Left cardiac atrium (tissue), 4 donors: Measurements from ENCODE around the gene KRTAP20-1. TPM values are rescaled to one million over a fixed set of nuclear protein-coding genes. Genes with fewer than 3 reads are reported as not detected.

Experiments
- ATAC-seq, 2 donors: fragments of 200-7000 bp; cut with Tn5 transposase; one replicate each; pipeline ENCODE4 v1.9.1; 2020; ENCODE audit warnings: mild to moderate bottlenecking in 2 of 2, moderate library complexity in 2 of 2
- DNase-seq: peaks from one replicate; pipeline ENCODE4 v3.0.0-alpha.2; 2020
- intact Hi-C, 2 donors: fragments of 100-400 bp; cut with DNase I; formaldehyde crosslinking; loops; one replicate each; pipeline versions ENCODE4 v1.14.1 to v1.15.1; 2022 to 2023
- total RNA-seq, 2 donors: library from RNA; stranded (reverse); fragmentation: NEBNext Ultra II Directional; extraction: Animal tissue kit (Norgen Biotek cat#: 25700); gene quantifications; one replicate each; pipeline ENCODE4 v1.2.1, GENCODE V29; 2021
- donor health status: DM: no; HTN: yes; CAD: no.
- donor health status: DM: no; HTN: yes; CAD: no; lungs with severe emphysema.
- donor health status: DM: yes; HTN: yes; CAD: no.
- donor health status: Dilated cardiomyopathy.

Gene KRTAP20-1
- total RNA-seq, 2 donors from 2014 or later = not detected

DNA sequence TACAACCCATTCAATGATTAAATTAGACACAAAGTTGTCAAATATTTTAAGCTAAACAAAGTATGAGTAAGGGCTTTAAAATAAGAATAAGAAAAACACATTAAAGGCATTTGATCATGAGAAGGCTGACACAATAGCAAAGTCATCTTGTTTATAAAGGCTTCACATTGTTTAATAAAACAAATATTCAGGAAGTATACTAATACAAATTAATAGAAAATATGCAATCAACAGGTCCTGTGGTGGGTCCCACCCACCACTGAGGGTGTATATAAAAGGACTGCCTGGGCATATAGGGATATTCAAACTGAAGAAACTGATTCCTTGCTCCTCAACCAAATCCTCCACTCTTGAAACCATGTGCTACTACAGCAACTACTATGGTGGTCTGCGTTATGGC, 18.7 kb downstream of the KRTAP20-1 start, which contains the start of gene KRTAP20-2:
Gene KRTAP20-2 (plus strand): TSS at position 301 of the 400 bp plus-strand sequence. CDS start 58 bp downstream, at position 359.
- intact Hi-C loops = no loop called here
- DNase-seq (no peak), ATAC-seq (no peak)

DNA sequence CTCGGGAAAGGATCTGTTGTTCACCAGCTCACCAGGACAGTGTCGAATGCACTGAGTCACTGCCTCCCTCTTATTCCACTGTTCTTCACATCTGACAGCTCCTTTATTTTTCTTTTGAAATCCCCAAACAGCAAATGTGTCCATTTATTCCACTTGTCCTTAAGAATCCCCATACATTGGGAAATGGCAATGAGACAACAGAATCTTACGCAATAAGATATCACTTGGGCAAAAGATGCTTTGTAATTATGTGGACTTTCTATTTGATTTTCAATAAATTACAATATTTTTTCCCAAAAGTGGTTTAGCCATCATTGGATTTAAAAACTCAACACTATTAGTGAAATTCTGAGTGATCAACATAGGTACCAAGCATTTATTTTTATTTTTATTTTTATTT, 22.5 kb downstream of the KRTAP20-1 start:
- ATAC-seq = no peak
- intact Hi-C loops = no loop called here
- no peak for DNase-seq

DNA sequence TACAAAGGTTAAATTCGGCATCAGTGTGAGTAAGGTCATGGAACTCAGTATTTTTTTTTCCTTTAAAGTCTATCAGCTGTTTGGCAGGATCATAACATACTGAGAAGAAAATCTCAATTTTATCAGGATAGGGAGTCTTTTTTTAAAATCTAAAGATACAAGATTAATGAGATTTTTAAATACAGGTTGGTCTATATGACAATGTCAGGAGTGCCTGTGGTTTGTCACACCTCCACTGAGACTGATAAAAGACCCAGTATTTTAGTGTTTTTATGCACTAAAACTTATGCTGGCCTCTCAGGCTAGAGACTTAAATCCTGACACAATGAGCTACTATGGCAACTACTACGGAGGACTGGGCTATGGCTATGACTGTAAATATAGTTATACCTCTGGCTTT, 26.3 kb downstream of the KRTAP20-1 start, which contains the start of gene KRTAP20-3:
Gene KRTAP20-3 (plus strand): TSS at position 301 of the 400 bp plus-strand sequence.
- no peak for ATAC-seq
- intact Hi-C loops = no loop called here
- DNase-seq = no peak

DNA sequence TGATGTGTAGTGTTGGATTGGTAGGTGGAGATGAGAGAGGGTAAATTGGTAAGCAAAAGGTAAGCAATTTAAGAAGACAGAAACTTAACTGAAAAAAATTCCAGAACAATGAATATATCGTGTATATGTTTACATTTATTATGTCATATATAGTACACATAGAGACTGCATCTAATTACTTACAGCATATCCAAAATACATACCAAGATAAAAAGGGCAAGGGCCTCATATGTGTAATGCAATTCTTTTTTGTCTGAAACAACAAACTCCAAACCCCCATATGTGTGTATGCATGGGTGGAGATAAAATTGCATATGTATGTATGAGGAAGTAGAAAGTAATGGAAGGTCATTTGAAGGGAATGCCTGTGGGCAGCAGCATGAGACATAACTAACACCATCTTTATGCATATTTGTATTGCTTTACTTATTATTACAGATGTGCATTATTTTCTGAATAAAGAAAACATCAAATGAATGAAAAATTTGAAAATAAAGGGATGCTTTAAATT, 30.7 kb downstream of the KRTAP20-1 start:
- ATAC-seq (no peak), DNase-seq (no peak)
- intact Hi-C loops = no loop called here

DNA sequence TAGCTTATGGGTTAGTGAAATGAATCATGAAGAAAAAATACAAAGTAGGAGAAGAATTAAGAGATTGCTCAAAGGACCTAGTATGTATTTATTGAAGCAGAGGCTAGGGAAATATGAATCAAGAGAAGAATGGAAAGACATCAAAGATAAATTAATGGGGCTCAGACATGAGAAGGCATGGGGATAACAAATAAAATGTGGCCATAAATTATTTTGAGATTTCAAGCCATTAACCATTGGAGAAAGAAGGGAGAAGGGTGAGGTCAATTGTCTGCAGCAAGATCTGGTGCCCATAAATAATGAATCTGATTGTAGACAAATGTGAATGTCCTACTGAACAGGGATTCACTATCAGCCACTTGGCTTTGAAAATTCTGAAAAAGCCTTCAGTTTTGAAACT, 36.7 kb downstream of the KRTAP20-1 start:
- DNase-seq (no peak), ATAC-seq (no peak)
- intact Hi-C loops = no loop called here

Other genes starting within 250 kb of the KRTAP20-1 start
- not detected for gene KRTAP13-2, start 244.2 kb upstream of the KRTAP20-1 start, total RNA-seq
- gene KRTAP13-1, start 220.4 kb upstream of the KRTAP20-1 start, total RNA-seq = not detected
- not detected for gene KRTAP13-3, start 190.5 kb upstream of the KRTAP20-1 start, total RNA-seq
- gene KRTAP13-4, start 186.2 kb upstream of the KRTAP20-1 start, total RNA-seq = not detected
- gene KRTAP15-1, start 176.2 kb upstream of the KRTAP20-1 start, total RNA-seq = not detected
- not detected for gene KRTAP19-1, start 136.1 kb upstream of the KRTAP20-1 start, total RNA-seq
- gene KRTAP19-2, start 129.0 kb upstream of the KRTAP20-1 start, total RNA-seq = not detected
- not detected for gene KRTAP19-3, start 124.4 kb upstream of the KRTAP20-1 start, total RNA-seq
- gene KRTAP19-4, start 119.3 kb upstream of the KRTAP20-1 start, total RNA-seq = not detected
- gene KRTAP19-5, start 114.3 kb upstream of the KRTAP20-1 start, total RNA-seq = not detected
- gene KRTAP19-6, start 74.6 kb upstream of the KRTAP20-1 start, total RNA-seq = not detected
- gene KRTAP19-7, start 55.1 kb upstream of the KRTAP20-1 start, total RNA-seq = not detected
- not detected for gene KRTAP22-2, start 26.0 kb upstream of the KRTAP20-1 start, total RNA-seq
- not detected for gene KRTAP6-3, start 24.0 kb upstream of the KRTAP20-1 start, total RNA-seq
- gene KRTAP6-2, start 17.5 kb upstream of the KRTAP20-1 start, total RNA-seq = not detected
- gene KRTAP22-1, start 15.3 kb upstream of the KRTAP20-1 start, total RNA-seq = not detected
- gene KRTAP6-1, start 2.5 kb upstream of the KRTAP20-1 start, total RNA-seq = not detected
- not detected for gene KRTAP20-4, start 4.2 kb downstream of the KRTAP20-1 start, total RNA-seq
- gene KRTAP20-2, start 18.8 kb downstream of the KRTAP20-1 start, total RNA-seq = not detected
- not detected for gene KRTAP20-3, start 26.4 kb downstream of the KRTAP20-1 start, total RNA-seq
- gene KRTAP21-3, start 102.4 kb downstream of the KRTAP20-1 start, total RNA-seq = not detected
- gene KRTAP21-2, start 130.8 kb downstream of the KRTAP20-1 start, total RNA-seq = not detected
- not detected for gene KRTAP21-1, start 139.0 kb downstream of the KRTAP20-1 start, total RNA-seq
- not detected for gene KRTAP8-1, start 196.8 kb downstream of the KRTAP20-1 start, total RNA-seq
- gene KRTAP7-1, start 213.3 kb downstream of the KRTAP20-1 start, total RNA-seq = not detected